ENCODE results near the gene RSPH1.

DNA sequence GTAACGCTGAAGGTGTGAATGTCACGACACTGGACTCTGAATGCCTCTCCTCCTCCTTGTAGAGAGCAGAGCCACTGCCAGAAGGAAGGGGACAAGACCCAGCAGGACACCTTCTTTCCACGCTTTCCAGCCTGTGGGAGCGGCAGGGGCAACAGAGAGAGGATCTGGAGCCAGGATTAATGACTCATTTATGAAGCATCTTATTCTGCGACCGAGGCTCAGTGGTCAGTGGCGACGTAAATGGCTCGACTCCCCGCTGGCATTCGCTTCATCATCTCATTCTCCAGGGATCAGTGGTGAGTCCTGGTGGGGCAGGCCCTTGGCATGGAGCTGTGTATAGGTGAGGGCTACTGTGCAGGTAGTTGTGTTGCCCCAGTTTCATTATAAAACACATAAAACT is 22.2 kb upstream of the RSPH1 start:
- TF ChIP-seq, protein P1, sequence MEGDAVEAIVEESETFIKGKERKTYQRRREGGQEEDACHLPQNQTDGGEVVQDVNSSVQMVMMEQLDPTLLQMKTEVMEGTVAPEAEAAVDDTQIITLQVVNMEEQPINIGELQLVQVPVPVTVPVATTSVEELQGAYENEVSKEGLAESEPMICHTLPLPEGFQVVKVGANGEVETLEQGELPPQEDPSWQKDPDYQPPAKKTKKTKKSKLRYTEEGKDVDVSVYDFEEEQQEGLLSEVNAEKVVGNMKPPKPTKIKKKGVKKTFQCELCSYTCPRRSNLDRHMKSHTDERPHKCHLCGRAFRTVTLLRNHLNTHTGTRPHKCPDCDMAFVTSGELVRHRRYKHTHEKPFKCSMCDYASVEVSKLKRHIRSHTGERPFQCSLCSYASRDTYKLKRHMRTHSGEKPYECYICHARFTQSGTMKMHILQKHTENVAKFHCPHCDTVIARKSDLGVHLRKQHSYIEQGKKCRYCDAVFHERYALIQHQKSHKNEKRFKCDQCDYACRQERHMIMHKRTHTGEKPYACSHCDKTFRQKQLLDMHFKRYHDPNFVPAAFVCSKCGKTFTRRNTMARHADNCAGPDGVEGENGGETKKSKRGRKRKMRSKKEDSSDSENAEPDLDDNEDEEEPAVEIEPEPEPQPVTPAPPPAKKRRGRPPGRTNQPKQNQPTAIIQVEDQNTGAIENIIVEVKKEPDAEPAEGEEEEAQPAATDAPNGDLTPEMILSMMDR (IDR thresholded peaks at IDR 0.05) = no peak
- no peak for TF ChIP-seq POLR2A (IDR thresholded peaks at IDR 0.05)

All from gastroesophageal sphincter (tissue), 3 donors.